ENCODE results near the gene SENP1. TPM values are rescaled to one million over a fixed set of nuclear protein-coding genes. Genes with fewer than 3 reads are reported as not detected.

SENP1 gene
- total RNA-seq, 2 experiments from 2014 or later: 20.3 to 25.7 TPM

DNA sequence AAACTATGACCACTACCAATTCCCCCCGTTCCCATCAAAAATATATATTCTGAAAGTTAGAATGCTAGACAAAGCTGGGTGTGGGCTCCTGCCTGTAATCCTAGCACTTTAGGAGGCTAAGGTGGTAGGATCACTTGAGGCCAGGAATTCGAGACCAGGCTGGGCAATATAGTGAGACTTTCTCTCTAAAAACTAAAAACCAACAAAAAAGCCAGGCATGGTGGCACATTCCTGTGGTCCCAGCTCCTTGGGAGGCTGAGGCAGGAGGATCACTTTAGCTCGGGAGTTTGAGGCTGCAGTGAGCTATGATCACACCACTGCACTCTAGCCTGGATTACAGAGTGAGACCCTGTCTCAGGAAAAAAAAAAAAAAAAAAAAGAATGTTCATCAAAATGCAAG is 52.8 kb downstream of the SENP1 start:
- POLR2A ChIA-PET: no interaction called here
- H3K4me3 ChIP-seq (ENCODE audit: low read length): no peak overlapping the region
- Mint-ChIP-seq H3K4me1 (ENCODE audit: low read depth) (no peaks in the 10 kb centered on the region), H3K9me3 (no peaks in the 10 kb centered on the region), H3K36me3 (ENCODE audit: low read depth) (peaks cover 39% of the 10 kb centered on the region), H3K4me3 (no peak overlapping the region), H3K27ac (no peak overlapping the region), H3K27me3 (no peaks in the 10 kb centered on the region)
- no peaks in the 10 kb centered on the region for H3K9me3 ChIP-seq (ENCODE audit: control insufficient read depth in 1 of 2, insufficient read depth in 1 of 2, low read length in 2 of 2)
- no peak for DNase-seq
- no peaks in the 10 kb centered on the region for H3K4me1 ChIP-seq (ENCODE audit: insufficient read depth, low read length)
- ATAC-seq (ENCODE audit: poor library complexity): no peak
- CTCF ChIA-PET: interaction anchor here (1.0 kb wide), 2 partner anchors 25 to 565 kb away, joined by 3 to 4 read pairs; no protein-coding TSS in a partner anchor
- no peak overlapping the region for H3K27ac ChIP-seq (ENCODE audit: low read depth in 1 of 2, low read length in 2 of 2)
- intact Hi-C loops (cut with DNase I, micrococcal nuclease): no loop called here
- TF ChIP-seq, protein P1, sequence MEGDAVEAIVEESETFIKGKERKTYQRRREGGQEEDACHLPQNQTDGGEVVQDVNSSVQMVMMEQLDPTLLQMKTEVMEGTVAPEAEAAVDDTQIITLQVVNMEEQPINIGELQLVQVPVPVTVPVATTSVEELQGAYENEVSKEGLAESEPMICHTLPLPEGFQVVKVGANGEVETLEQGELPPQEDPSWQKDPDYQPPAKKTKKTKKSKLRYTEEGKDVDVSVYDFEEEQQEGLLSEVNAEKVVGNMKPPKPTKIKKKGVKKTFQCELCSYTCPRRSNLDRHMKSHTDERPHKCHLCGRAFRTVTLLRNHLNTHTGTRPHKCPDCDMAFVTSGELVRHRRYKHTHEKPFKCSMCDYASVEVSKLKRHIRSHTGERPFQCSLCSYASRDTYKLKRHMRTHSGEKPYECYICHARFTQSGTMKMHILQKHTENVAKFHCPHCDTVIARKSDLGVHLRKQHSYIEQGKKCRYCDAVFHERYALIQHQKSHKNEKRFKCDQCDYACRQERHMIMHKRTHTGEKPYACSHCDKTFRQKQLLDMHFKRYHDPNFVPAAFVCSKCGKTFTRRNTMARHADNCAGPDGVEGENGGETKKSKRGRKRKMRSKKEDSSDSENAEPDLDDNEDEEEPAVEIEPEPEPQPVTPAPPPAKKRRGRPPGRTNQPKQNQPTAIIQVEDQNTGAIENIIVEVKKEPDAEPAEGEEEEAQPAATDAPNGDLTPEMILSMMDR (IDR thresholded peaks at IDR 0.05): no peak
- H3K36me3 ChIP-seq (ENCODE audit: insufficient read depth, low read length): peaks cover 11% of the 10 kb centered on the region
- H3K27me3 ChIP-seq (ENCODE audit: control insufficient read depth in 1 of 2, insufficient read depth in 2 of 2, low read length in 2 of 2): no peaks in the 10 kb centered on the region

DNA sequence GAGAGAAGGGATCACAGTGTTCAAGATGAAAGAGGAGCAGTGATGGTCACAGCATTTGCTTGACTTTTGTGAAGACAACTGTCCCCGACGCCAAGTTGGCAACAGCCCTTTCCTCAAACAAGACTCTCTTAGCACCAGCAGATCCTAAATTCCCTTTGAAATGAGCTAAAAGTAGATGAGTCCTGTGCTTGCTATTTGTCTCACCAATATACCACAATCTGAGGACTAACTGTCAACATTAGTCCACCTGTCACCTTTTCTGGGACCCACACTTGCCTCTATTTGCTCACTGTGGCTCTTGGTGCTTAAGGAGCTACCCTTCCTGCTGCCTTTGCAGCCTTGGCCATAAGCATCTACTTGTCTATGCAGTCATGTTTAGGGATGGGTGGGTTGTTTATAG is 54.2 kb downstream of the SENP1 start:
- Mint-ChIP-seq H3K9me3 (no peaks in the 10 kb centered on the region), H3K36me3 (ENCODE audit: low read depth) (peaks cover 52% of the 10 kb centered on the region), H3K4me1 (ENCODE audit: low read depth) (no peaks in the 10 kb centered on the region), H3K4me3 (no peak overlapping the region), H3K27me3 (no peaks in the 10 kb centered on the region), H3K27ac (no peak overlapping the region)
- Histone ChIP-seq H3K4me3 (ENCODE audit: low read length) (no peak overlapping the region), H3K9me3 (ENCODE audit: control insufficient read depth in 1 of 2, insufficient read depth in 1 of 2, low read length in 2 of 2) (no peaks in the 10 kb centered on the region), H3K36me3 (ENCODE audit: insufficient read depth, low read length) (peaks cover 18% of the 10 kb centered on the region), H3K27me3 (ENCODE audit: control insufficient read depth in 1 of 2, insufficient read depth in 2 of 2, low read length in 2 of 2) (no peaks in the 10 kb centered on the region), H3K27ac (ENCODE audit: low read depth in 1 of 2, low read length in 2 of 2) (no peak overlapping the region), H3K4me1 (ENCODE audit: insufficient read depth, low read length) (no peaks in the 10 kb centered on the region)
- ChIA-PET POLR2A (no interaction called here), CTCF (interaction anchor here (0.6 to 0.8 kb wide), 2 partner anchors 89 to 91 kb away, joined by 3 read pairs; no protein-coding TSS in a partner anchor)
- TF ChIP-seq, protein P1 (IDR thresholded peaks at IDR 0.05): no peak
- ATAC-seq (ENCODE audit: poor library complexity) (no peak), DNase-seq (no peak)
- intact Hi-C loops (cut with DNase I, micrococcal nuclease): no loop called here

DNA sequence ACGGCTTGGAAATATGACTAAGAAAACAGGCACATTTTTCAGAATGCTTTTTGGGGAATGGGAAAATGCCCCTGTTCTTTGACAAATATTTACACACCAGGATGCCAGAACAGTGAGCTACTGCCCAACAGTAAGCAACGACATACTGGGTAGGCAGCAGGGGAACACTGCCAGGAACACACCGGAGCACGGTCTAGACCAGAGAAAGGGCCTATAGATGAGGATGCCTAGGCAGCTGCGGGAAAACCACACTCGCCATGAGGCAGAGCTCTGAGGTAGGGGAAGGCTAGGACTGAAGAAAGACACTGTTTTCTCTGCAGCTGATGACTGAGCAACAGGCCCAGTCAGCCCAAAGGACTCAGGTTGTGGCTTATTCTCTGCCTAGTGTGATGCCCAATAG is 55.7 kb downstream of the SENP1 start:
- ATAC-seq (ENCODE audit: poor library complexity): no peak
- intact Hi-C loops (cut with DNase I, micrococcal nuclease): no loop called here
- no peak overlapping the region for H3K27ac Mint-ChIP-seq
- Histone ChIP-seq H3K9me3 (ENCODE audit: control insufficient read depth in 1 of 2, insufficient read depth in 1 of 2, low read length in 2 of 2) (no peaks in the 10 kb centered on the region), H3K4me3 (ENCODE audit: low read length) (no peak overlapping the region), H3K27ac (ENCODE audit: low read depth in 1 of 2, low read length in 2 of 2) (no peak overlapping the region), H3K36me3 (ENCODE audit: insufficient read depth, low read length) (peaks cover 33% of the 10 kb centered on the region), H3K4me1 (ENCODE audit: insufficient read depth, low read length) (no peaks in the 10 kb centered on the region), H3K27me3 (ENCODE audit: control insufficient read depth in 1 of 2, insufficient read depth in 2 of 2, low read length in 2 of 2) (no peaks in the 10 kb centered on the region)
- no peak overlapping the region for H3K4me3 Mint-ChIP-seq
- ChIA-PET POLR2A (no interaction called here), CTCF (no interaction called here)
- no peaks in the 10 kb centered on the region for H3K9me3 Mint-ChIP-seq
- peaks cover 63% of the 10 kb centered on the region for H3K36me3 Mint-ChIP-seq (ENCODE audit: low read depth)
- no peaks in the 10 kb centered on the region for H3K27me3 Mint-ChIP-seq
- TF ChIP-seq, protein P1 (IDR thresholded peaks at IDR 0.05): no peak
- no peak for DNase-seq
- no peaks in the 10 kb centered on the region for H3K4me1 Mint-ChIP-seq (ENCODE audit: low read depth)
